ENCODE data around the gene FAM177B.

The FAM177B gene

GRCh38 chr1:222736972-222737371 is at the start of gene FAM177B:
FAM177B (plus strand) TSS chr1:222737202; CDS start chr1:222746546, 9,344 bp downstream.
- no peak for DNase-seq

GRCh38 chr1:222691016-222691415 is 46.0 kb upstream of the FAM177B start:
- no peak for DNase-seq

- no peak for DNase-seq
Measured at GRCh38 chr1:222694927-222695326, 42.1 kb upstream of the FAM177B start.

GRCh38 chr1:222696741-222697140 is 40.3 kb upstream of the FAM177B start:
- DNase-seq, result no peak

GRCh38 chr1:222697203-222697602 is 39.8 kb upstream of the FAM177B start:
- no peak for DNase-seq

- no peak for DNase-seq
Measured at GRCh38 chr1:222697826-222698225, 39.2 kb upstream of the FAM177B start.

- no peak for DNase-seq
Measured at GRCh38 chr1:222702210-222702609, 34.8 kb upstream of the FAM177B start.

GRCh38 chr1:222704260-222704659 is 32.7 kb upstream of the FAM177B start:
- DNase-seq, result no peak

GRCh38 chr1:222706815-222707214 is 30.2 kb upstream of the FAM177B start:
- DNase-seq, result no peak

GRCh38 chr1:222709700-222710153 is 27.3 kb upstream of the FAM177B start:
- DNase-seq, result no peak

- DNase-seq, result peak; percentile 73
Measured at GRCh38 chr1:222711319-222712252, 25.4 kb upstream of the FAM177B start.

GRCh38 chr1:222712253-222713090 is 24.5 kb upstream of the FAM177B start, which contains the start of the genes AIDA and BROX:
AIDA (minus strand) TSS chr1:222712491; CDS start chr1:222712317, 174 bp downstream.
BROX (plus strand) TSS chr1:222712564; CDS start chr1:222715700, 3,136 bp downstream.
- DNase-seq, result peak; percentile 96

- peak; percentile 96 for DNase-seq
Measured at GRCh38 chr1:222713091-222713961, 23.7 kb upstream of the FAM177B start.

- DNase-seq, result no peak
Measured at GRCh38 chr1:222716393-222716792, 20.6 kb upstream of the FAM177B start.

- DNase-seq, result no peak
Measured at GRCh38 chr1:222728746-222729145, 8.3 kb upstream of the FAM177B start.

- no peak for DNase-seq
Measured at GRCh38 chr1:222730866-222731265, 6.1 kb upstream of the FAM177B start.

GRCh38 chr1:222732216-222733159 is 4.5 kb upstream of the FAM177B start:
- no peak for DNase-seq

- no peak for DNase-seq
Measured at GRCh38 chr1:222734740-222735139, 2.3 kb upstream of the FAM177B start.

GRCh38 chr1:222736470-222736869 is 532 bp upstream of the FAM177B start:
- DNase-seq, result no peak

GRCh38 chr1:222739465-222739864 is 2.5 kb downstream of the FAM177B start:
- no peak for DNase-seq

- DNase-seq, result no peak
Measured at GRCh38 chr1:222739929-222740328, 2.9 kb downstream of the FAM177B start.
